Measurements from ENCODE around the gene STARD7.

Gene STARD7

GRCh38 chr2:96139181-96139758, 69.4 kb downstream of the STARD7 start:
- no peak for TF ChIP-seq CTCF (IDR thresholded peaks at IDR 0.05)
- no peak overlapping the region for H3K4me2 ChIP-seq (ENCODE audit: low read length)
- no peak overlapping the region for H3K9ac ChIP-seq
- no peaks in the 10 kb centered on the region for H3K4me1 ChIP-seq
- H3K79me2 ChIP-seq, result no peaks in the 10 kb centered on the region
- H3K36me3 ChIP-seq (ENCODE audit: control insufficient read depth, insufficient read depth, low read length), result no peaks in the 10 kb centered on the region
- H3K4me3 ChIP-seq (ENCODE audit: low read depth, low read length), result no peak overlapping the region
- no peak overlapping the region for H3K27ac ChIP-seq
- H3K27me3 ChIP-seq (ENCODE audit: control insufficient read depth, insufficient read depth, low read length), result no peaks in the 10 kb centered on the region
- H3K9me3 ChIP-seq (ENCODE audit: control insufficient read depth, low read length), result no peaks in the 10 kb centered on the region
- H2AFZ ChIP-seq, result peak overlapping the region; percentile 84

- no peaks in the 10 kb centered on the region for H3K36me3 ChIP-seq (ENCODE audit: control insufficient read depth, insufficient read depth, low read length)
- no peak within 1 kb of the TSS for H3K9ac ChIP-seq
- TF ChIP-seq CTCF (IDR thresholded peaks at IDR 0.05), result peak; percentile 74
- H3K9me3 ChIP-seq (ENCODE audit: control insufficient read depth, low read length), result no peaks in the 10 kb centered on the region
- H3K4me1 ChIP-seq, result no peaks in the 10 kb centered on the region
- H3K27me3 ChIP-seq (ENCODE audit: control insufficient read depth, insufficient read depth, low read length), result no peaks in the 10 kb centered on the region
- H2AFZ ChIP-seq, result peak within 1 kb of the TSS; percentile 84
- peak within 1 kb of the TSS; percentile 2 for H3K4me3 ChIP-seq (ENCODE audit: low read depth, low read length)
- H3K79me2 ChIP-seq, result no peaks in the 10 kb centered on the region
- H3K27ac ChIP-seq, result no peak within 1 kb of the TSS
- peak within 1 kb of the TSS; percentile 59 for H3K4me2 ChIP-seq (ENCODE audit: low read length)
These were observed 70.2 kb downstream of the STARD7 start, which contains the start of gene ASTL for GRCh38 chr2:96138179-96139145. TSS of gene ASTL (minus strand) at chr2:96138502. CDS start at chr2:96138436, 66 bp downstream.

- H3K4me2 ChIP-seq (ENCODE audit: low read length), result no peak overlapping the region
- no peaks in the 10 kb centered on the region for H3K79me2 ChIP-seq
- H3K4me1 ChIP-seq, result no peaks in the 10 kb centered on the region
- H3K4me3 ChIP-seq (ENCODE audit: low read depth, low read length), result no peak overlapping the region
- H3K9me3 ChIP-seq (ENCODE audit: control insufficient read depth, low read length), result no peaks in the 10 kb centered on the region
- no peak overlapping the region for H2AFZ ChIP-seq
- no peaks in the 10 kb centered on the region for H3K27me3 ChIP-seq (ENCODE audit: control insufficient read depth, insufficient read depth, low read length)
- H3K9ac ChIP-seq, result no peak overlapping the region
- no peak overlapping the region for H3K27ac ChIP-seq
- no peaks in the 10 kb centered on the region for H3K36me3 ChIP-seq (ENCODE audit: control insufficient read depth, insufficient read depth, low read length)
- TF ChIP-seq CTCF (IDR thresholded peaks at IDR 0.05), result no peak
These were observed 71.1 kb downstream of the STARD7 start for GRCh38 chr2:96137321-96138178.

GRCh38 chr2:96136129-96136720, 72.4 kb downstream of the STARD7 start:
- no peak for TF ChIP-seq CTCF (IDR thresholded peaks at IDR 0.05)
- Histone ChIP-seq H3K9me3 (ENCODE audit: control insufficient read depth, low read length) (no peaks in the 10 kb centered on the region), H2AFZ (no peak overlapping the region)

More at GRCh38 chr2:96136129-96136720, 72.4 kb downstream of the STARD7 start:
- H3K9ac ChIP-seq, result no peak overlapping the region
- no peaks in the 10 kb centered on the region for H3K27me3 ChIP-seq (ENCODE audit: control insufficient read depth, insufficient read depth, low read length)
- no peaks in the 10 kb centered on the region for H3K36me3 ChIP-seq (ENCODE audit: control insufficient read depth, insufficient read depth, low read length)
- no peak overlapping the region for H3K4me2 ChIP-seq (ENCODE audit: low read length)
- no peak overlapping the region for H3K4me3 ChIP-seq (ENCODE audit: low read depth, low read length)
- H3K79me2 ChIP-seq, result no peaks in the 10 kb centered on the region
- H3K27ac ChIP-seq, result no peak overlapping the region
- H3K4me1 ChIP-seq, result no peaks in the 10 kb centered on the region

All from parathyroid adenoma (tissue), 2 donors.